ENCODE measurements around the gene N4BP3.

The N4BP3 gene

DNA sequence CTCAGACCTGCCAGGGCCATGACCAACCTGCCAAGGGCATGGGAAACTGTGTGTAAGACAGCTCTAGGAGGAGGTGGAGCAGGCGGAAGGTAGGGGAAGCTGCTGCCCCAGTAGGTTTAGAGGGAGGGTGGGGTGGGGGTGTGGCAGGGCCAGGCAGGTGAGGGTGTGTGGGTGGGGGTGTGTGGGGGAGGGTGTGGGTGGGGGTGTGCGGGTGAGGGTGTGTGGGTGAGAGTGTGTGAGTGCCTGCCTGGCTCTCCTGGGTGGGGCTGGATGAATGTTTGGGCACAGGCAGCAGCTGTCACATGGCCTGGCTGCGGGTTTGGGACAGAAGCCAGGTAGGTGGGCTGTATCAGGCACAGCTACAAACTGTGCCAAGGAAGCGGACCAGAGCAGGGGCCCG lies 8.8 kb upstream of the N4BP3 start:
- no peak for DNase-seq (ENCODE audit: low spot score)

DNA sequence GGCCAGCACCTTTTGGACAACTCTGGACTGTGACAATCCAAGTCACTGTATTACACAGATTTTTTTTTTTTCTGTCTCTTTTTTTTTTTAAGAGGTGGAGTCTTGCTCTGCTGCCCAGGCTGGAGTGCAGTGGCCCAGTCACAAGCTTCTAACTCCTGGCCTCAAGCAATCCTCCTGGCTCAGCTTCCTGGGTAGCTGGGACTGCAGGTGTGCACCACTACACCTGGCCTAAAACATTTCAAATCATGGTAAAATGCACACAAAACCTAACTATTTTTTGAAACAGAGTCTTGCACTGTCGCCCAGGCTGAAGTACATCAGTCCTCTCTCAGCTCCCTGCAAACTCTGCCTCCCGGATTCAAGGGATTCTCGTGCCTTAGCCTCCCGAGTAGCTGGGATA lies 7.2 kb upstream of the N4BP3 start:
- DNase-seq (ENCODE audit: low spot score), result no peak

- no peak for DNase-seq (ENCODE audit: low spot score)
Measured at GRCh38 chr5:178106556-178107239, 6.6 kb upstream of the N4BP3 start.

GRCh38 chr5:178107756-178108310 lies 5.5 kb upstream of the N4BP3 start:
- no peak for DNase-seq (ENCODE audit: low spot score)

DNA sequence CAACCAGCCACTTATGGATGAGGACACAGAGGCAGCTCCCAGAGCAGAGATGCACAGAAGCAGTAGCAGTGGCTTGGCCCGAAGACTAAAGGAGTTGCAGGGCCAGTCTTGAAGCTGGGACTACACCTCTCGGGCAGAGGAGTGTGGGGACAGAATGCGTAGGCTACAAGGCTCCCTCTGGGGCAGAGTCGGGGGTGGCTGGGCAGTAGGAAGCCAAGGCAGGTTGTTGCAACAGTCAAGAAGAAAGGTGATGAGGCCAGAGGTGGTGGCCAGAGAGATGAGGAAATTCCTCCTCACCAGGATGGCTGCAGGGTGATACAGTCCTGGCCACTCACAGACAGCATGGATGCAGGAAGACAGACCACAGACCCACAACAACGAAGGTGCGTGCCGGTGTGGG lies 4.9 kb upstream of the N4BP3 start:
- no peak for DNase-seq (ENCODE audit: low spot score)

DNA sequence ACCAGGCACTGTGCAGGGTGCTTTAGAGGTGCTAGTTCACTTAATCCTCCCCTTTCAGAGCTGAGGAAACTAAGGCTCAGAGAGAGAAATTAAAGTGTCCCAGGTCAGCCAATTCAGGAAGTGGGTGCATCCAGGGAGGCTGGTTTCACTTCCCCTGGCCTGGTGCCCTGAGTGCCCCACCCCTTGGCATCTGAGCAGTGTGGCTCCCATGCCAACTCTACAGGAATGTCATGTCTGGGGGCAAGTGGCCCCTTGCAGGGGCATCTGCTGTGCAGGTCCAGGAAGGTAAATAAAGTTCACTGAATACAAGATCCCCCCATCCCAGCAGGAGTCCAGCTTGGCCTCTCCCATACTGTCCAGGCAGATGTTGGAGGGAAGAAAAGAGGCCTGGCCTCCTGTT lies 4.4 kb upstream of the N4BP3 start:
- DNase-seq (ENCODE audit: low spot score), result no peak

GRCh38 chr5:178110511-178110910 lies 2.8 kb upstream of the N4BP3 start:
- no peak for DNase-seq (ENCODE audit: low spot score)

DNA sequence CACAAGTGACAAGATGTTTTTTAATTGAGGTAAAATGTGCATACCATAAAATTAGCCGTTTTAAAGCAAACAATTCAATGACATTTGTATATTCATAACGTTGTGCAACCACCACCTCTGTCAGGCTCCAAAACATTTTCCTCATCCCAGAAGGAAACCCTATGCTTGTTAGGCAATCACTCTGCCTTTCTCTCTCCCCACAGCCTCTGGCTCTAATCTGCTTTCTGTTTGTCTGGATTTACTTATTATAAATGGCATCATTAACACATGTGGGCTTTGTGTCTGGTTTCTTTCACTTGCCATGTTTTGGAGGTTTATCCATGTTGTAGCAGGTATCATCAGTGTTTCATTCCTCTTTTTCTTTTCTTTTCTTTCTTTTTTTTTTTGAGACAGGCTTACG lies 1.4 kb upstream of the N4BP3 start:
- DNase-seq (ENCODE audit: low spot score), result no peak

- DNase-seq (ENCODE audit: low spot score), result no peak
Measured at GRCh38 chr5:178112545-178112944, 787 bp upstream of the N4BP3 start.

GRCh38 chr5:178113841-178114324 lies 551 bp downstream of the N4BP3 start:
- no peak for DNase-seq (ENCODE audit: low spot score)

DNA sequence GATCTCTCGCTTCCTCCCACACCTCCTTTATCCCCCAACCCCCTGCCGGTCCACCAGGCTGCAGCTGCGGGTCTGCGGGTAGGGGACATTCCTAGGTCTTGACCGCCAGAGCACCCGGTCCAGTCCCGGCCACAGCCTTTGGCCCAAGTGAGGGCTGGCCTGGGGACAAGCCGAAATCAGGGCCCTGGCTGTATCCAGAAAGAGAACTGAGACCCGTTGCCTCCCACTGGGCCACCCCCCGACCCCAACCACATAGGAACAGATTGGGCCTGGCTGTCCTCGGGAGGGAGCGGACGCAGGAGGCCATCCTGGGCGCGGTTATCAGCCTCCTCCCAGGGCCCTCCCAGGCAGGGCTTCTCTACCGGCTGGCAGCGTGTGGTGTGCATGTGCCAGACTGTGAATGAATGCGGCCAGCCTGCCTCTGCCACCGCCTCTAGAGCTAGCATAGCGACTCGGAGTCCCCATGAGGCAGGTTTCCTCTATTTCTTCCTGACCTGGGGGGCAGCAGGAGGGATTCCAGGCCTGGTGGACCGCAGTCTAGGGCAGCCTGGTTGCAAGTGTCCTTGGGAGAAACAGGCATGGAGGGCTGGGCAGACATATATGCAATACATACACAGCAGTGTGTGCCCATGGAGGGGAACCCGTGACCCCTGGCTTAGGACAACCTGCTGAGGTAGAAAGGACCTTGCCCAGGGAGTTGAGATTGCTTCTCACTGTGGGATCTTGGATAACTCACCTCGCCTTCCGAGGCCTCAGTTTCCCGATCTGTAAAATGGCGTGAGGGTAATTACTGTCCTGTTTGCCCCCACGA lies 1.2 kb downstream of the N4BP3 start:
- no peak for DNase-seq (ENCODE audit: low spot score)

- no peak for DNase-seq (ENCODE audit: low spot score)
Measured at GRCh38 chr5:178115136-178115813, 1.9 kb downstream of the N4BP3 start.

DNA sequence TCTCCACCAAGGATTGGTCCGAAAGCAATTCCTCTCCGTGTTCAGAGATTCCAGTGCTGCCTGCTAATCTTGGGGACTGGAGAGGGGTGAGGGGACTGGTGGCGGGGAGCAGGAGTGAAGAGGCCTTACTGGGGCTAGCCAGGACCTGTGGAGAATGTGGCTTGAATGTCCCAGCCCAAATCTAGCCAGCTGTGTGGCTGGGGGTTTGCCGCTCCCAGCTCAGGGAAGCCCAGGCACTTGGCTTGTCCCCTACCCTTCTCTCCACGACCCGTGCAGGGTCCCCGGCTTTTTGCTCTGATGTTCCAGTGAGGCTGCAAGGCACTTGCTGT lies 2.4 kb downstream of the N4BP3 start:
- no peak for DNase-seq (ENCODE audit: low spot score)

DNA sequence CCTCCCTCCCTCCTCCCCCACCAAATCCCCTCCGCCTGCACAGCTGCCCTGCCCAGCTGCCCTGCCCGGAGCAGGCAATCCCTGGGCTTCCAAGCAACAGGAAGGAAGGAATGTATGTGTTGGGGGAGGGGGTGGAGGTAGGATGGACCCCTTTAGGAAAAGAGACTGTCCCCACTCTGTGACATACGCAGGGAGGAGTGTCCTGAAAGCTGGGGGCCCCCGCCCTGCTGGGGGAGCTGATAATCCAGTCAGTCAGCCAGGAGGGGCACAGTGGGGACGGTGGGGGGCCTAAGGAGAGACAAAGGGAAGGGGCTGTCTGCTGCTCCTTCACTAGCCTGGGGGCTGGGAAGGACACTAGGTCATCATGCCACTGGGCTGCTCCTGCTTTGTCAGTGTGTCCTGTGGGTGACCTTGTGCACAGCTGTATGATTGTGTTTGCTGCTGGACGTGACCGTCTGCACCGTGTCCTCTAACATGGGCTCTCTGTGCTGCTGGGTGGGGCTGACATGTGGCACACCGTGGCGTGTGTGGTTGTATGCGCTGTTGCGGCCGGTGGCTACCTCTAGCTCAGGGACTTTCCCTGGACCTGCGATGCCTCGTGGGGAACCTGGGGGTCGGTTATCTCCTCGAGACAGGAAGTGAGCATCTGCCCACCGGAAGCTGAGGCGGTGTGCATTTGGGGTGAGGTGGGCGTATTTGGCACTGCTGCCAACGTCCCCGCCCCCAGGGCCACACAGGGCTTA lies 3.0 kb downstream of the N4BP3 start:
- no peak for DNase-seq (ENCODE audit: low spot score)

DNA sequence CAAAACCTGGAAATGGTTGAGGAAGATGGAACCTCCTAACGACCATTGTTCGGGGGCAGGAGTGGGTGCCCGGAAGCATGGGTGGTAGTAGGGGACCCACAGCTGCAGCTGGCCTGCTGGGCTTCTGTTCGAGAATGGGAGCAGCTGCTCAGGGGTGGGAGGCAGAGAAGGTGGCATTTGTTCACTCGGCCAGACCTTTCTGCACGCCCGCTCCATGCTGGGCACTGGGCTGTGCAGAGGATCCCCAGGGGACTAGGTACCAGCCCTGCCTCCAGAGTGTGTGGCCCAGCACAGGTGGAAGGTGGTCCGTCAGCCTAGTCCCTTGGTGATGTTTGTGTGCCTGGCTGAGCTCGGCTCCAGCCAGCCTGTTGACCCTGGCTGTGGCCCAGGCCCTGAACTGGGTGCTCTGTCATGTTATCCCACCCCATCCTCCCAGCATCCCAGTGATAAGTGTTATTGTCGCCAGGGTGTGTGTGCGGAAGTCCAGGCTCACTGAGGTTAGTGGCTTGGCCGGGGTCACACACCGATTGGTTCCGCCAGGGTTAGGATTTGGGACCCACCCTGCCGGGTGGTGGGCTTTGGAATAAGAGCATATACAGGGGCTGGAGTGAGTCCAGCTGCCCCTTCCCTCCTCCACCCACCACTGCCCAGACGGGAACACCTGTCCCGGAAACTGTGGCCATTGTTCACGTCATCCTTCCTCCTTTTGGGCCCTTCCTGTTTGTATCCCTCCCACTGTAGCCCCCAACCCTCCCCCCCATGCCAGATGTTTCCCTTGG lies 4.8 kb downstream of the N4BP3 start:
- no peak for DNase-seq (ENCODE audit: low spot score)

DNA sequence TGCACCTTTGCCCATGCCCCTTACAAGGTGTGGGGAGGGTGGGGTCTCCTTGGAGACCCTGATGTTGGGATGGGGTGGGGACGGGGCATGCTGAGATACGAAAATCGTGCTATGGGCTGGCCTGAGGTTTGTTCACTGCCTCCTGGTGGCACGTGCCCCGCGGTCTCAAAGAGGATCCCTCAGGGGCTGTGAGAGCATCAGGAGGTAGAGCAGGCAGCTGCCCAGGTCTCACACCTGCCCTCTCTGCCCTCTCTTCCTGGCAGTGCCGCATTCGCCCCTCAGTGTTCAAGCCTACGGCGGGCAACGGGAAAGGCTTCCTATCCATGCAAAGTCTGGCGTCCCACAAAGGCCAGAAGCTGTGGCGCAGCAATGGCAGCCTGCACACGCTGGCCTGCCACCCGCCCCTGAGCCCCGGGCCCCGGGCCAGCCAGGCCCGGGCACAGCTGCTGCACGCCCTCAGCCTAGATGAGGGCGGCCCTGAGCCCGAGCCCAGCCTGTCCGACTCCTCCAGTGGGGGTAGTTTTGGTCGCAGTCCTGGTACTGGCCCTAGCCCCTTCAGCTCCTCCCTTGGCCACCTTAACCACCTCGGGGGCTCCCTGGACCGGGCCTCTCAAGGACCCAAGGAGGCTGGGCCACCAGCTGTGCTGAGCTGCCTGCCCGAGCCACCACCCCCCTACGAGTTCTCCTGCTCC lies 6.7 kb downstream of the N4BP3 start:
- no peak for DNase-seq (ENCODE audit: low spot score)

DNA sequence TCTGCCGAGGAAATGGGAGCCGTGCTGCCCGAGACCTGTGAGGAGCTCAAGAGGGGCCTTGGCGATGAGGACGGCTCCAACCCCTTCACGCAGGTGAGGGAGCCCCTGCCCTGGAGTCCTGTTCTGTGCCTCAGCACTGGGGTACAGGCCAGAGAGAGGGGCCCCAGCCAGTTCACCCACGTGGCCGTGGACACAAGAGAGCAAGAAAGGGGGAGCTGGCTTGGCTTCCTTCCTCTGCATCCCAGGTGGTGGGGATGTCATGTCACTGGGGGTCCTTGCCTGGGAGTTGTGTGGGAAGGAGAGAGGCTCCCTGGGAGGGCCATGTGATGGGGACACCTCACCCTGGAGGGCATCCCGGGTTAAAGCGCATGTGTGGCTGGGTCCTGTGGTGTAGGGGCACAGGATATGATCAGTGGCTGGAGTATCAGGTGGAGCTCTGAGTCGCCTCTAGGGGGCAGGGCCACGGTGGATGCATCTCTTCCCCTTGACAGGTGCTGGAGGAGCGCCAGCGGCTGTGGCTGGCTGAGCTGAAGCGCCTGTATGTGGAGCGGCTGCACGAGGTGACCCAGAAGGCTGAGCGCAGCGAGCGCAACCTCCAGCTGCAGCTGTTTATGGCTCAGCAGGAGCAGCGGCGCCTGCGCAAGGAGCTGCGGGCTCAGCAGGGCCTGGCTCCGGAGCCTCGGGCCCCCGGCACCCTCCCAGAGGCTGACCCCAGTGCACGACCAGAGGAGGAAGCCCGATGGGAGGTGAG lies 7.5 kb downstream of the N4BP3 start:
- peak; percentile 89 for DNase-seq (ENCODE audit: low spot score)

- no peak for DNase-seq (ENCODE audit: low spot score)
Measured at GRCh38 chr5:178121391-178122276, 8.3 kb downstream of the N4BP3 start.

DNA sequence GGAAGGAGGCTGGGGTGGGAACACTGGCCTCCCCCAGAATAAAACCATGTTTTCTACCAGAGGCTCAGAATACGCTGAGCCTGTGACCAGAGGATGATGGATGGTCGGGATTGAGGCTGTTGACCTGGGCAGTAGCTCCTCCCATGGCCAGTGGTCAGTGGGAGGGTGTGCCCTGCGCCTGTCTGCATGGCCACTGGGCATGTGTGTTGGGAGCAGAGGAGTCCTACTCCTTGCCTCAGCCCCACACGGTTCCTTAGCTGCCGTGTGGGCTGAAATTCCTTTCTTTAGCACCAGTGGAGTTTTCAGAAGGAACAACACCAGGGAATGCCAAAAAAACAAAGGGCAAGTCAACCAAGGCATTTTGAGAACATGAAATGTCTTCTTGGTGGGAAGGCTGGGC lies 9.0 kb downstream of the N4BP3 start:
- no peak for DNase-seq (ENCODE audit: low spot score)

Data from D341Med (cell line).